Heart left ventricle (tissue), 16 donors: ENCODE data around the gene DEK. TPM values are rescaled to one million over a fixed set of nuclear protein-coding genes. Genes with fewer than 3 reads are reported as not detected.
"Not testable (repeated sequence)": the region's sequence is repeated elsewhere in the genome, so short reads cannot be mapped to it uniquely, and the experiment has no call there.

ENCODE experiments used
- ATAC-seq, 4 donors: fragments of 200-7000 bp; cut with Tn5 transposase; one replicate each; pipeline ENCODE4 v1.9.1; 2020 to 2022; ENCODE audit warnings: moderate library complexity in 4 of 4, mild to moderate bottlenecking in 3 of 4, moderate number of reproducible peaks in 1 of 4
- DNase-seq, 5 donors: peaks; one replicate each; pipeline ENCODE4 v3.0.0-alpha.2; 2020
- H3K27ac ChIP-seq, 12 donors: fragments of 200-600 bp; sonication (generic) in 4 of 12; one replicate each; pipeline versions ENCODE4 v1.5.0 to v1.8.0; 2016 to 2022; ENCODE audit warnings: mild to moderate bottlenecking in 2 of 12
- H3K27me3 ChIP-seq, 9 donors: fragments of 200-600 bp; sonication (generic) in 2 of 9; one replicate each; pipeline versions ENCODE4 v1.5.1 to v1.8.0; 2016 to 2022; ENCODE audit warnings: mild to moderate bottlenecking in 3 of 9
- H3K36me3 ChIP-seq, 9 donors: fragments of 200-600 bp; sonication (generic) in 2 of 9; one replicate each; pipeline versions ENCODE4 v1.5.0 to v1.8.0; 2018 to 2022; ENCODE audit warnings: mild to moderate bottlenecking in 2 of 9
- H3K4me1 ChIP-seq, 12 donors: fragments of 200-600 bp; sonication (generic) in 4 of 12; one replicate each; pipeline versions ENCODE4 v1.5.0 to v1.8.0; 2016 to 2022; ENCODE audit warnings: mild to moderate bottlenecking in 3 of 12
- H3K4me3 ChIP-seq, 12 donors: fragments of 200-600 bp; sonication (generic) in 4 of 12; one replicate each; pipeline versions ENCODE4 v1.5.0 to v1.8.0; 2017 to 2022; ENCODE audit warnings: mild to moderate bottlenecking in 9 of 12, moderate library complexity in 4 of 12
- H3K9me3 ChIP-seq, 12 donors: fragments of 200-600 bp; sonication (generic) in 4 of 12; one replicate each; pipeline versions ENCODE4 v1.5.0 to v1.8.0; 2016 to 2022; ENCODE audit warnings: mild to moderate bottlenecking in 1 of 12
- CTCF ChIP-seq, 12 donors: fragments of 200-600 bp; sonication (generic) in 4 of 12; IDR thresholded peaks; one replicate each; pipeline versions ENCODE4 v1.5.0 to v1.8.0; 2018 to 2022; ENCODE audit warnings: antibody characterized with exemption in 12 of 12, mild to moderate bottlenecking in 5 of 12
- POLR2A ChIP-seq, 2 donors: fragments of 450-650 bp; IDR thresholded peaks; one replicate each; pipeline ENCODE4 v1.6.1; 2017; ENCODE audit warnings: antibody characterized with exemption in 2 of 2, mild to moderate bottlenecking in 2 of 2, moderate library complexity in 2 of 2
- WGBS, 4 donors: extraction: QIAGEN DNeasy Blood & Tissue Kit in 2 of 4; methylation state at CpG; one replicate each; pipeline versions ENCODE4 v1.1.5 to v1.1.7; 2013 to 2018; 5-methylcytosine and 5-hydroxymethylcytosine counted together
- intact Hi-C, 10 donors: fragments of 100-400 bp; cut with DNase I; formaldehyde crosslinking; loops; one replicate each; pipeline versions ENCODE4 v1.11.1 to v1.14.2; 2022
- polyA plus RNA-seq, 2 donors: library from polyadenylated mRNA; stranded (reverse); fragments of 200-250 nt; gene quantifications; one replicate each; pipeline ENCODE4 v1.2.3, GENCODE V29; 2013
- total RNA-seq, 9 donors: library from RNA; depleted of rRNA in 2 of 9; stranded (reverse); fragments of >200 nt in 2 of 9; fragmentation: NEBNext Ultra II Directional in 3 of 9; extraction: Animal tissue kit (Norgen Biotek cat#: 25700) in 3 of 9; gene quantifications; one replicate each; pipeline versions ENCODE4 v1.1.0 to v1.2.4, GENCODE V29; 2016 to 2023
- donor health status: ischemic (EF 13 %, LVEDD 7.1; RV severe dilation, severe dysfunction).
- donor health status: healthy with polysubstance abuse.
- donor health status: DM: no; HTN: yes; CAD: no.
- donor health status: DM: no; HTN: no; CAD: no.
- donor health status: ischemic (EF 25% LVEDD 6.9; RV normal size, moderate dysfunction).
- donor health status: ischemic (EF 25% LVEDD 5.7; RV mildly dilated, moderate dysfunction).
- donor health status: healthy.
- donor health status: DM: yes; HTN: yes; CAD: no.
- donor health status: ischemic (EF 35%, LVEDD 5.7; RV mildly dilated, moderate dysfunction).
- donor health status: nonischemic (EF 11% LVEDD 7.7; RV severe dilation, severe dysfunction).
- donor health status: DM: yes; HTN: yes; CAD: no.
- donor health status: PGD.
- donor health status: ischemic (EF 29% LVEDD 5.4; RV normal size, mild dysfunction).
- donor health status: nonischemic (EF 23%, LVEDD 6.1; RV moderate dilation, normal function).

DEK gene
- total and polyA plus RNA-seq, 11 donors: 20.9 to 83.0 (median 54.3) TPM

DNA sequence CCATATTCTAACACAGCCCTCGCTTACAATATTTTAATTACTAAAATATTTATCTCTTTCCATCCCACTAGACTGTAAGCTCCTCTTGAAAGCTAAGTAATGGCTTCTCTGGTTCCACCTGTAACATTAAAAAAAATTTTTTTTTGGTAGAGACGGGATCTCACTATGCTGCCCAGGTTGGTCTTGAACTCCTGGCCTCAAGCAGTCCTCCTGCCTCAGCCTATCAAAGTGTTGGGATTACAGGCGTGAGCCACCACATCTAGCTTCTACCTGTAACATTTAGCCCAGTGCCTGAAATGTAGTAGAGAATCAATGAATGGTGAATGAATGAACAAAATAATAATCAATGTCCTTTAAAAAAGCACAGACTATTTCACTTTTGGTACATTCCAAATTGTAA lies 28.8 kb downstream of the DEK start:
- 79 to 99% (median 88%) methylated on average over 3 of the region's 3 CpGs for WGBS, 4 donors
- ATAC-seq: no peak
- Histone ChIP-seq H3K4me3 (no peak overlapping the region), H3K27ac (no peak overlapping the region), H3K27me3 (no peaks in the 10 kb centered on the region), H3K36me3 (peaks cover 3 to 69% (median 55%) of the 10 kb centered on the region in 9 donors), H3K4me1 (no peaks in the 10 kb centered on the region), H3K9me3 (peaks cover 0 to 29% (median 7%) of the 10 kb centered on the region in 12 donors)
- DNase-seq: no peak
- intact Hi-C loops: no loop called here
- TF ChIP-seq CTCF (IDR thresholded peaks at IDR 0.05): no peak
- TF ChIP-seq POLR2A (IDR thresholded peaks at IDR 0.05): no peak

DNA sequence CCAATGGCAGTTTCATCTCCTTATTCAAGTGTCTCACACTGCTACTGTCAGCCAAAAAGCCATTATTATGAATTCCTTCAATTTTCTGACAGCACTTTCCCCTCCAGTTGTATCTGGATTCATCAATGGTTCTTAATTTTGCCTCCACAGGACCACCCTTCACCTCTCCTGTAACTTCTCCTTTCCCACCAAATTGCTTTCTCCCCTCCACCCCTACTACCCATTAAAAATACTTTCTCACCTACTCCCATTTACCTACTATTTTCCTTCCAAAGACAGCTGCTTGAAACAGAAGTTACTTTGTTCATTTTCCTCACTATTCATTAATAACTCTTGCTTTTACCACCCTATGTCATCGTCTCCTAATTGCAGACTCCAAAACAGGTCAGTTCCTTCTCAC lies 29.8 kb downstream of the DEK start:
- ATAC-seq (no peak), DNase-seq (no peak)
- intact Hi-C loops: no loop called here

DNA sequence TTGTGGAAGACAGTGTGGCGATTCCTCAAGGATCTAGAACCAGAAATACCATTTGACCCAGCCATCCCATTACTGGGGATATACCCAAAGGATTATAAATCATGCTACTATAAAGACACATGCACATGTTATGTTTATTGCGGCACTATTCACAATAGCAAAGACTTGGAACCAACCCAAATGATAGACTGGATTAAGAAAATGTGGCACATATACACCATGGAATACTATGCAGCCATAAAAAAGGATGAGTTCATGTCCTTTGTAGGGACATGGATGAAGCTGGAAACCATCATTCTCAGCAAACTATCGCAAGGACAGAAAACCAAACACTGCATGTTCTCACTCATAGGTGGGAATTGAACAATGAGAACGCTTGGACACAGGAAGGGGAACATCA lies 30.6 kb downstream of the DEK start:
- H3K27ac ChIP-seq, ATAC-seq, H3K27me3 ChIP-seq, DNase-seq, H3K4me1 ChIP-seq, H3K4me3 ChIP-seq, intact Hi-C loops: not testable (repeated sequence)
- peaks cover 3 to 79% (median 54%) of the 10 kb centered on the region in 9 donors for H3K36me3 ChIP-seq
- 88 to 100% (median 95%) methylated on average over 3 to 4 of the region's 4 CpGs for WGBS, 4 donors
- peaks cover 0 to 46% (median 7%) of the 10 kb centered on the region in 12 donors for H3K9me3 ChIP-seq

More for the DNA sequence above, 29.8 kb downstream of the DEK start:
- H3K36me3 ChIP-seq: peaks cover 3 to 71% (median 53%) of the 10 kb centered on the region in 9 donors
- no peaks in the 10 kb centered on the region for H3K4me1 ChIP-seq
- no peaks in the 10 kb centered on the region for H3K27me3 ChIP-seq
- 93 to 99% (median 97%) methylated on average over 1 of the region's 1 CpG for WGBS, 4 donors
- no peak for TF ChIP-seq POLR2A (IDR thresholded peaks at IDR 0.05)
- no peak overlapping the region for H3K4me3 ChIP-seq
- no peak overlapping the region for H3K27ac ChIP-seq
- peaks cover 0 to 38% (median 7%) of the 10 kb centered on the region in 12 donors for H3K9me3 ChIP-seq

GRCh38 chr6:18231856-18232255 lies 32.5 kb downstream of the DEK start:
- H3K4me3 ChIP-seq, DNase-seq, ATAC-seq, H3K4me1 ChIP-seq, intact Hi-C loops, H3K27me3 ChIP-seq, H3K27ac ChIP-seq: not testable (repeated sequence)
- WGBS, 4 donors: 96 to 98% (median 97%) methylated on average over 7 of the region's 7 CpGs
- Histone ChIP-seq H3K9me3 (peaks cover 0 to 56% (median 14%) of the 10 kb centered on the region in 12 donors), H3K36me3 (peaks cover 3 to 79% (median 51%) of the 10 kb centered on the region in 9 donors)

- Histone ChIP-seq H3K9me3 (peaks cover 0 to 54% (median 14%) of the 10 kb centered on the region in 12 donors), H3K36me3 (peaks cover 0 to 79% (median 55%) of the 10 kb centered on the region in 9 donors)
- 96 to 99% (median 98%) methylated on average over 14 of the region's 14 CpGs for WGBS, 4 donors
- ATAC-seq, H3K4me1 ChIP-seq, H3K27ac ChIP-seq, DNase-seq, H3K4me3 ChIP-seq, intact Hi-C loops, H3K27me3 ChIP-seq: not testable (repeated sequence)
Measured at GRCh38 chr6:18228590-18228989, 35.7 kb downstream of the DEK start.

GRCh38 chr6:18227166-18227565 lies 37.2 kb downstream of the DEK start:
- H3K4me1 ChIP-seq, DNase-seq, ATAC-seq, H3K4me3 ChIP-seq, H3K27me3 ChIP-seq, intact Hi-C loops, H3K27ac ChIP-seq: not testable (repeated sequence)
- 85 to 91% (median 90%) methylated on average over 8 to 9 of the region's 9 CpGs for WGBS, 4 donors
- peaks cover 0 to 43% (median 13%) of the 10 kb centered on the region in 12 donors for H3K9me3 ChIP-seq
- peaks cover 0 to 84% (median 69%) of the 10 kb centered on the region in 9 donors for H3K36me3 ChIP-seq

DNA sequence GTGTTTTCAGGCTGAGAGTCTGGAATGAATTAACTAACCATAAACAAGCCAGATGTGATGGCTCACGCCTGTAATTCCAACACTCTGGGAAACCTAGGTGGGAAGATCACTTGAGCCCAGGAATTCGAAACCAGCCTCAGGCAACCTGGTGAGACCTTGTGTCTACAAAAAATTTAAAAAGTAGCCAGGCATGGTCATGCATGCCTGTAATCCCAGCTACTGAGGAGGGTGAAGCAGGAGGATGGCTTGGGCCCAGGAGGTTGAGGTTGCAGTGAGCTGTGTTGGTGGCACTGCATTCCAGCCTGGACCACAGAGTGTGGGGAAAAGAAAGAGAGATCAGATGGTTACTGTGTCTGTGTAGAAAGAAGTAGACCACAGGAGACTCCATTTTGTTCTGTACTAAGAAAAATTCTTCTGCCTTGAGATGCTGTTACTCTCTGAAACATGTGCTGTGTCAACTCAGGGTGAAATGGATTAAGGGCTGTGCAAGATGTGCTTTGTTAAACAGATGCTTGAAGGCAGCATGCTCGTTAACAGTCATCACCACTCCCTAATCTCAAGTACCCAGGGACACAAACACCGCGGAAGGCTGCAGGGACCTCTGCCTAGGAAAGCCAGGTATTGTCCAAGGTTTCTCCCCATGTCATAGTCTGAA lies 37.8 kb downstream of the DEK start:
- Histone ChIP-seq H3K9me3 (peaks cover 0 to 37% (median 10%) of the 10 kb centered on the region in 12 donors), H3K36me3 (peaks cover 0 to 84% (median 75%) of the 10 kb centered on the region in 9 donors)
- H3K27me3 ChIP-seq, H3K4me1 ChIP-seq, intact Hi-C loops, H3K27ac ChIP-seq, ATAC-seq, H3K4me3 ChIP-seq, DNase-seq: not testable (repeated sequence)
- 69 to 84% (median 70%) methylated on average over 5 of the region's 5 CpGs for WGBS, 4 donors
